GM21529 (cell line): ENCODE measurements around the gene CDIP1.
"Not testable (repeated sequence)": the region's sequence is repeated elsewhere in the genome, so short reads cannot be mapped to it uniquely, and the experiment has no call there.

Source experiments
- ATAC-seq: cut with Tn5 transposase; IDR thresholded peaks from one replicate; pipeline ENCODE4 v1.9.1; 2021; ENCODE audit not compliant: unreplicated experiment

The CDIP1 gene

DNA sequence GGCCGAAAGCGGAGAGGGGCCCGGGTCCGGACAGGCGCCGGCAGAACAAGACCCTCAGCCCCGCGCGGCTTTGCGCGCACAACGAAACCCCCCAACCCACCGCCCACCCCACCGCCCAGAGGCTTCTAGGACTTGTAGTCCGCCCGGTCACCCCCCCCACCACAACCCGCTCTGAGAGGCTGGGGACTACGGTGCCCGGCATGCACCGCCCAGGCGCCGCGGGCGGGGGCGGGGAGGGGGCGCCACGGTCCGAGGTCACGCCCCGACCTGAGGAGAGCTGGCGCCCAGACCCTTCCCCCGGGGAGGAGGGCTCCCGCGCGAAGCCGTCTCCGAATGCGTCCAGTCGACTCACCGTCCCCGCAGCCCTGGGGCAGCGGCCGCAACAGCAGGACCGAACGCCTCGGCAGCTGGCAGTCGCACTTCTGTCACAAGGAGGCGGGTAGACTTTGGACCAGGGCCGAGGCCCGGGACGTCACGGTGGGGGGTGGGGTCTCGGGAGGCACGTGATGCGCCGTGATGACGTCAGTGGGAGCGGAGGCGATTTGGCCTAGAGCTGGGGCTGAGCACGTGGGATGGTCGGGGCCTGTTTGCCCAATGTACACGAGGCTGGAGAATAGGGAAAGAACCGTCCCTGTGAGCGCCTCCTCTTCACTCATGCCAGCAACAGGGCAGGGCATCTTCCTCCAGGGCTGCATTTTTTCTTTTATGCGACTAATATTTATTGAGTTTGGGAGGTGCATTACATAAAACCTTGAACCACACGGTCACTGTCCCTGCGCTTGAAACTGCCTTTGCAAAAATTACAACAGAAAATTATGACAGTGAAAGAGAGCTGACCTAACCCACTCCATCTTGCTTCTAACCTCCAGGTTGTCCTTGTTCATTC lies at the start of gene CDIP1:
Gene CDIP1, minus strand, starts transcription at position 424 of the 886 bp plus-strand sequence. CDS start 24,643 bp downstream, outside the sequence.
- peak; percentile 75 for ATAC-seq

DNA sequence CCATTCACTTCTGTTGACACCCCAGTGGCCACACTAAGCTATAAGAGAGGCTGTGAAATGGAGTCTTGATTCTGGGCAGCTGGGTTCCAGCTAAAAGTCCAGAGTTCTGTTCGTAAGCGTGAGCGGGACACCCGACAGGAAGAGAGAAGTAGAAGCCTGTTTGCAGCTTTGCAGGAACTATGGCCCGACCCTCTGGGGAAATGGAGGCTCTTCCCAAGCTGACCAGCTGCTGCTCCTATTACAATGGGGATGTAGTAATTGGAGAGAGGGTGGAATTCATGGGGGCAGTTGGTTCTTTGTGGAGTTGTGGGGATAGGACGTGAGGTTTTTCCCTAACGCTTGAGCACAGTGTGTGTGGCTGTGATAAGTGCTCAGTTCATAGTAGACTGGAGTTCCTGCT lies 47.7 kb upstream of the CDIP1 start:
- no peak for ATAC-seq

DNA sequence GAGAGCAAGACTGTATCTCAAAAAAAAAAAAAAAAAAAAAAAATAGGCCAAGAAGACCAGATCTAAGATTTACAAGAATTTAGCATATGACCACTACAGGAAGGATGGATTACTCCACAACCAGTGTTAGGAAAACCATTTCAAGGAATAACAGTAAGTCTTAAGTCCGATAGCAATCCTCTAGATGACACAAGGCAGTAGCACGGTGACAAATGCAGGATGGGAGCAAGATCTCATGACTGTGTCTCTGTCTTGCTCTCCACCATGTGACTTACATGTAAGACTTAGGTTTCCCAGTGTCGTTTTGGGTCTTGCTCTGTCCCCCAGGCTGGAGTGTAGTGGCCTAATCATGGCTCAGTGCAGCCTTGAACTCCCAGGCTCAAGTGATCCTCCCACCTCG lies 45.3 kb upstream of the CDIP1 start:
- no peak for ATAC-seq

DNA sequence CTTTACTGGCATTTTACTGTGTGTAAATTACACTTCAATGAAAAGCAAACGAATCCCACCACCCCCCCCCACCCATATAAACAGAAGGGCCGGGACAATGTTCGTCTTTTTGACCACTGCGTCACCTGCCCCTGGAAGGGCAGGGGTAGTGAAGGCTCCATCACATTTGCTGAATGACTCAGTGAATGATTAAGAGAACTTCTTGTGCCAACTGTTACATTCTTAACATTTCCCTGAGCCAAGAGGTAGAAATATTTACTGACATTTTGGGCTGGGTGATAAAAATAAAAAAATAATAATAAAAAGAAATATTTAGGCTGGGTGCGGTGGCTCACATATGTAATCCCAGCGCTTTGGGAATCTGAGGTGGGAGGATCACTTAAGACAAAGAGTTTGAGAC lies 41.7 kb upstream of the CDIP1 start:
- no peak for ATAC-seq

DNA sequence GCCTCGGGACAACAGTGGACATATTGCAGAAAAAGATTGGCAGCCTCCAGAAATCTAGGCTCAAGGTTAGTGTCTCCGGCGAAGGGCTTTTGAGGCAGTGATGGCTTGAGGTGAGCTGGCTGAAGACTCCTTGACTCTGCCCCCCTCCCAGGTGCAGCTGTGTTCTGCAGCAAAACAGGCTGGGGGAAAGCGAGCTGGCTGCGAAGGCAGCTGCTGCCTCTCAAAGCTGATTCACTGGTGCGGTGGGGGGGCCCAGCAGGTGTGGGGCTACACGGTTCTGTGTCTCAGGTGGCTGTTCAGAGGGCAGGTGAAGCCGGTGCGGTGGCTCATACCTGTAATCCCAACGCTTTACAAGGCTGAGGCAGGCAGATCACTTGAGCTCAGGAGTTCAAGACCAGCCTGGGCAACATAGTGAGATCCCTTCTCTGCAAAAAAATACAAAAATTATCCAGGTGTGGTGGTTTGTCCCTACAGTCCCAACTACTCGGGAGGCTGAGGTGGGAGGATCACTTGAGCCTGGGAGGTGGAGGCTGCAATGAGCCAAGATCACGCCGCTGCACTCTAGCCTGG lies 40.5 kb upstream of the CDIP1 start:
- ATAC-seq, result no peak

- ATAC-seq, result no peak
These were observed 37.4 kb upstream of the CDIP1 start for GRCh38 chr16:4576008-4576407.

- no peak for ATAC-seq
These were observed 36.5 kb upstream of the CDIP1 start for GRCh38 chr16:4574919-4575705.

DNA sequence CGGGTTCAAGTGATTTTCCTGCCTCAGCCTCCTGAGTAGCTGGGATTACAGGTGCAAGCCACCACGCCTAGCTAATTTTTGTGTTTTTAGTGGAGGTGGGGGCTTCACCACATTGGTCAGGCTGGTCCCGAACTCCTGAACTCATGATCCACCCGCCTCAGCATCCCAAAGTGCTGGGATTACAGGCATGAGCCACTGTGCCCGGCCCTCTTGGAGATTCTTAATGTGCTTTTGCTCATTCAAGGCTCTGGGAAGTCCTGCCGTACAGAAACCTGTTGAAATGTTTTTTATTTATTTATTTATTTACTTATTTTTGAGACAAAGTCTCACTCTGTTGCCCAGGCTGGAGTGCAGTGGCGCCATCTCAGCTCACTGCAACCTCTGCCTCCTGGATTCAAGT lies 35.4 kb upstream of the CDIP1 start:
- not testable (repeated sequence) for ATAC-seq

DNA sequence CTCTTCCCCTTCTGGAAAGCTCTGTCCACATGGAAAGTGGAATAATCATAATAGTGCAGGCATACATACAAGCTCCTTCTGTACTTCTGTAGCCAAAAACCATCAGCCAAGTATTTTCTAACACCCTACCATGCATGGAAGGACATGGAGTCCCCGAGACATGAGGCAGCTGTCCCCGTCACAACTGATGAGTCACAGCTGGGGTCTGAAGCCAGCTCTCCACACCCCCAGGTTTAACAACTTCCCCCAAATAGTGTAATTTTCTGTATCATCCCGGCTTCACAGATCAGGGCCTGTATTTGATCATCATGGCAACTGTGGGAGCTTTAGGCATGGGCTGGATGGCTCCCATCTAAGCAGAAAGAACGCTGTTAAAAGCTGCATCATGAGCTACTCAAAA lies 34.1 kb upstream of the CDIP1 start:
- ATAC-seq, result no peak

GRCh38 chr16:4570688-4571321 lies 32.2 kb upstream of the CDIP1 start:
- ATAC-seq, result no peak

GRCh38 chr16:4570086-4570485 lies 31.5 kb upstream of the CDIP1 start:
- ATAC-seq, result no peak

DNA sequence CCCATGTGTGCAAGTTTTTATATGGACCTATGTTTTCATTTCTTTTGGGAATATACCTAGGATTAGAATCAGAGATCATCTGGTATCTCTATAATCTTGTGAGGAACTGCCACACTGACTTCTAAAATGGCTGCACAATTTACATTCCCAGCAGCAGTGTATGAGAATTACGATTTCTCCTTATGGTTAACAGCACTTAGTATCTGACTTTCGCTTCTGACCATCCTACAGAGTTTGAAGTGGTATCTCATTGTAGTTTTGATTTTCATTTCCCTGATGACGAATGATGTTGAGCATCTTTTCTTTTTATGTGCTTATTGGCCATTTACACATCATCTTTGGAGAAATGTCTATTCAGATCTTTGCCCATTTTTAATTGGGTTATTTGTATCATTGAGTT lies 27.6 kb upstream of the CDIP1 start:
- no peak for ATAC-seq

DNA sequence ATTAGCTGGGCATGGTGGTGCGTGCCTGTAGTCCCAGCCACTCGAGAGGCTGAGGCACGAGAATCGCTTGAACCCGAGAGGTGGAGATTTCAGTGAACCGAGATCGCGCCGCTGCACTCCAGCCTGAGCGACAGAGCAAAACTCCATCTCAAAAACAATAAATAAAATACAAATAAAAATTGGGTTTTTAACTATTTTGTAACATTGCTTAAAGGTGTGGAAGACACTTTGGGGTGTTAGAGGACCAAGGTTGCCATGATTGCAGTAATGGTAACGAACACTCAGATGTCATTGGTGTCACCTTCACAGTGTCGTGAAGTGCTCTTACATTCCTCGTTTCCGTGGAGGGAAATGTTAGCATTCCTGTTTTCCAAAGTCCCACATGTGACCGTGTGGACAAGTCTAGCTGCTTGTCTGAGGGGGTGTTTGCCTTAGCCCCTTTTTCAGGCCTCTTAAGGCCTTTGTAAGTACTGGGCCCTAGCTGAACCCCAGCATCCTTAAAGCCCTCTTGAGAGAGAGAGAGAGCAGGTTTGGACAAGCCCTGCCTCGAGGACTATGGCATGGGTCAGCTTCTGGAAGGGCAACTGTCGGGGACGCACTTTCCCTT lies 26.2 kb upstream of the CDIP1 start:
- ATAC-seq, result no peak

DNA sequence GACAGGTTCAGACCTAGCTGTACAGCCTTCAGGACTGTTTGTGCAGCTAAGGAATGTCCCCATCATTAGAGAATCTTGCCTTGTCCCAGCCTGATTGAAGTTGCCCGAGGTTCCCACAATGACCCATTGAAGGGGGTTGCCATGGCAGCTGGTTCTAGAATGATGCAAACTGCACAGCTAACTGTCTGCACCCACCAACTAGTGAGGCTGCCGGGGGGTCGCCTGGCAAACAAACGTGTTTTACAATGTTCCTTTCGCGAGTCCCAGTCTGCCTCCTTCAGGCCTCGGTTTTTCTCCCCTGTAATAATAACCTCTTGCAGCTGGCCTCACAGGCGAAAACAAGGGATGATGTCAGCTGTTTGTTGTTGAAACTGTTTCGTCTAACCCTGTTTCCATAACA lies 23.0 kb upstream of the CDIP1 start:
- ATAC-seq, result no peak

DNA sequence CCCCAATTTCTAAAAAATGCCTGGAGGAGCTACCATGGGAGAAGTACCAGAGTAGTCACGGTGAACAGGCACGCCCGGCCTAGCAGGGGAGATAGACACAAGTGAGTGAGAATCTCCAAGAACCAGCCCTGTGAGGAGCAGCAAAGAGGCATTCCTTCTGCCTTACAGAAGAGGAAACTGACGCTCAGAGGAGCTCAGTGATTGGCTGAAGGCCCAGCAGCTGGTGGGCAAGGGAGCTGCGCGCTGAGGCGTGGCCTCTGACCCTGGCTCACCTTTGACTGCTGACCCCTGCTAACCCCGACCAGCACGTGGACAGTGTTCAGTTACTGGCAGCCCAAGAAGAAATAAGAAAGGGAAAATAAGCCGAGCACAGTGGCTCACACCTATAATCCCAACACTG lies 19.4 kb upstream of the CDIP1 start:
- ATAC-seq, result no peak

GRCh38 chr16:4556580-4556979 lies 18.0 kb upstream of the CDIP1 start:
- no peak for ATAC-seq

GRCh38 chr16:4556112-4556511 lies 17.5 kb upstream of the CDIP1 start, which contains the start of gene C16orf96:
Gene C16orf96, plus strand, starts transcription at chr16:4556340. Its CDS starts 150 bp downstream, at chr16:4556490.
- no peak for ATAC-seq

DNA sequence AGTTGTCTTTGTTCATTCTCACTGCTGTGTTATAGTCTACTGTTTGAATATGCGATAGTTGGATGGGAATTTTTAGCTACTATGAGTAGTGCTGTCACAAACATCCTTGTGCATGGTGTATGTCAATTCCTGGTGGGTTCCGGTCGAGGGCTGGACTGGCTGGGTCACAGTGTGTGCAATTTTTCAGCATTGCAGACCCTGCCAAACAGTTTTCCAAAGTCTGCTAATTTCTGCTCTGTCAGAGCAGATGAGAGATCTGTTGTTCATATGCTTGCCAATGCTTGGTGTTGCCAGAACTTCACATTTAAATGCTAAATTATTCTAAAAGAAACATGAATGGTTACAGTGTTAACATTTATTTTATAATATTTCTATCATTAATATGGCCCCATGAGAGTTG lies 14.0 kb upstream of the CDIP1 start:
- no peak for ATAC-seq

GRCh38 chr16:4550591-4550990 lies 12.0 kb upstream of the CDIP1 start:
- no peak for ATAC-seq

DNA sequence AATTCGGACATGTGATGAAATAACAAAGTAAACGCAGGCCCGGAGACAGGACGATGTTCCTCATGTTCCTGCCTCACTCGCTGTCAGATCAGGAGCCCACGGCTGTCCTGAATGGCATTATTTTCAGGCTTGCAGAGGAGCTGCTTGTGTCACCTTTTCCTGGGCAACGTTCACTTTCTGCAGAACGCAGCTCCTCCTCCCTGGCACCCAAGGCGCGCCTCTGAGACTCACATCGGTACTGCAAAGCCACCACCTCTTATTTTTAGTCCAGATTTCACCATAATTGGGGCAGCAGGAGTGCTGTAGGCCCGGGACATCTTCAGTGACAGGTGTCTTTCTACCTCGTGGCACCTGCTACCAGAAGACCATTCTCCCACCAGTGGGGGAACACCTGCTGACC lies 9.6 kb upstream of the CDIP1 start:
- ATAC-seq, result no peak

- no peak for ATAC-seq
These were observed 5.9 kb upstream of the CDIP1 start for GRCh38 chr16:4544473-4544872.
